GM12878 (cell line): ENCODE results near the gene NEXN. TPM values are rescaled to one million over a fixed set of nuclear protein-coding genes. Genes with fewer than 3 reads are reported as not detected.

Experiments used
- ATAC-seq: fragments of 200-7000 bp; cut with Tn5 transposase; 3 replicates; pipeline ENCODE4 v1.9.1; 2020; ENCODE audit warnings: mild to moderate bottlenecking, moderate library complexity
- BruUV-seq: library from RNA; stranded (reverse); fragments of 400-500 nt; replicated peaks from 2 replicates; lab custom pipeline; 2021; lab: Mats Ljungman, UMichigan
- CTCF ChIA-PET: fragments of 300-600 bp; sonication (Branson Sonifier 250); formaldehyde crosslinking; extraction: SDS; loops from one replicate; lab custom pipeline; 2021; ENCODE audit warnings: inconsistent platforms; lab: Yijun Ruan, JAX
- POLR2A ChIA-PET: fragments of 350-600 bp; formaldehyde crosslinking; extraction: SDS; loops from one replicate; lab custom pipeline; 2021; ENCODE audit warnings: inconsistent platforms; lab: Charles Lee
- RAD21 ChIA-PET: fragments of 300-600 bp; sonication (Branson Sonifier 250); formaldehyde crosslinking; loops from one replicate; lab custom pipeline; 2023; ENCODE audit warnings: antibody characterized with exemption; ENCODE audit not compliant: unreplicated experiment; lab: Charles Lee
- SMC1A ChIA-PET: fragments of 300-600 bp; sonication (Branson Sonifier 250); formaldehyde crosslinking; loops from one replicate; lab custom pipeline; 2023; ENCODE audit not compliant: unreplicated experiment, uncharacterized antibody; lab: Charles Lee
- DNase-seq: peaks from one replicate; pipeline ENCODE4 v3.0.0-alpha.2; 2011; ENCODE audit warnings: low read depth, low spot score
- FAIRE-seq: peaks from 3 replicates; lab custom pipeline; 2011; peaks lifted over from hg19 to GRCh38; lab: Jason Lieb, UNC
- H2AFZ ChIP-seq: 2 replicates; pipeline ENCODE4 v1.6.0; 2011; ENCODE audit warnings: low read depth, low read length, control low read depth; ENCODE audit not compliant: control insufficient read depth
- H3K27ac ChIP-seq: 2 replicates; pipeline ENCODE4 v1.5.1; 2011; ENCODE audit warnings: control low read depth; ENCODE audit not compliant: control insufficient read depth, insufficient read depth
- H3K27me3 ChIP-seq, 2 experiments: replicated peaks in 1 of 2; 2 replicates each; pipeline versions ENCODE4 v1.6.0 to v1.6.1; 2011; ENCODE audit warnings: low read length in 1 of 2; ENCODE audit not compliant: control insufficient read depth in 2 of 2, insufficient read depth in 2 of 2
- H3K36me3 ChIP-seq, 2 experiments: 2 replicates each; pipeline ENCODE4 v1.5.1; 2011; ENCODE audit warnings: low read length in 1 of 2; ENCODE audit not compliant: control insufficient read depth in 2 of 2, insufficient read depth in 2 of 2
- H3K4me1 ChIP-seq: 2 replicates; pipeline ENCODE4 v1.6.1; 2011; ENCODE audit warnings: mild to moderate bottlenecking, low read length, moderate library complexity, mixed read lengths; ENCODE audit not compliant: control insufficient read depth, insufficient read depth
- H3K4me2 ChIP-seq: 2 replicates; pipeline ENCODE4 v1.6.0; 2011; ENCODE audit warnings: control low read depth; ENCODE audit not compliant: control insufficient read depth, insufficient read depth
- H3K4me3 ChIP-seq: fragments of 200-600 bp; sonication (generic); 2 replicates; pipeline ENCODE4 v1.5.1; 2016
- H3K79me2 ChIP-seq: 2 replicates; pipeline ENCODE4 v1.6.0; 2011; ENCODE audit warnings: low read length; ENCODE audit not compliant: control insufficient read depth, insufficient read depth
- H3K9ac ChIP-seq: 2 replicates; pipeline ENCODE4 v1.8.0; 2011; ENCODE audit warnings: low read length, control low read depth, mixed read lengths; ENCODE audit not compliant: control insufficient read depth, insufficient read depth
- H3K9me3 ChIP-seq: replicated peaks from 3 replicates; pipeline ENCODE4 v1.5.1; 2011; ENCODE audit warnings: mild to moderate bottlenecking, low read length; ENCODE audit not compliant: control insufficient read depth, insufficient read depth
- H4K20me1 ChIP-seq: 2 replicates; pipeline ENCODE4 v1.6.0; 2011; ENCODE audit not compliant: control insufficient read depth, insufficient read depth
- ATF7 ChIP-seq: fragments of 450-650 bp; IDR thresholded peaks from 2 replicates; pipeline ENCODE4 v1.6.1; 2016; ENCODE audit warnings: low read depth, mild to moderate bottlenecking
- CREM ChIP-seq: IDR thresholded peaks from 2 replicates; pipeline ENCODE4 v1.6.1; 2014; ENCODE audit warnings: antibody characterized with exemption, low read depth
- HDGF ChIP-seq: fragments of 450-650 bp; IDR thresholded peaks from 2 replicates; pipeline ENCODE4 v1.6.1; 2016; ENCODE audit warnings: antibody characterized with exemption
- MTA2 ChIP-seq: fragments of 450-650 bp; IDR thresholded peaks from 2 replicates; pipeline ENCODE4 v1.6.1; 2016; ENCODE audit warnings: low read depth, mild to moderate bottlenecking, moderate library complexity
- NR2F1 ChIP-seq: fragments of 450-650 bp; conservative IDR thresholded peaks from 2 replicates; pipeline ENCODE4 v1.6.1; 2017; ENCODE audit warnings: mild to moderate bottlenecking
- TCF3 ChIP-seq: IDR thresholded peaks from 2 replicates; pipeline ENCODE4 v1.6.1; 2012; ENCODE audit warnings: low read depth, mild to moderate bottlenecking, low read length, borderline replicate concordance; ENCODE audit not compliant: insufficient read depth
- ZNF384 ChIP-seq: IDR thresholded peaks from 2 replicates; pipeline ENCODE4 v1.6.1; 2012; ENCODE audit warnings: low read depth, mild to moderate bottlenecking, low read length, improper control_type of control experiment, borderline replicate concordance
- WGBS: methylation state at CpG from one replicate; pipeline ENCODE4 v1.1.6; 2016; ENCODE audit warnings: low lambda C conversion rate; ENCODE audit not compliant: insufficient replicate concordance, insufficient coverage; ENCODE audit errors: missing lambda C conversion rate; 5-methylcytosine and 5-hydroxymethylcytosine counted together
- in situ Hi-C: fragments of 300-500 bp; cut with MboI; formaldehyde crosslinking; loops from 9 replicates; pipeline ENCODE4 v1.14.3; 2018; ENCODE audit warnings: mixed read lengths
- intact Hi-C: fragments of 100-400 bp; cut with micrococcal nuclease; formaldehyde crosslinking; loops from one replicate; pipeline ENCODE4 v1.14.2; 2022; ENCODE audit not compliant: unreplicated experiment
- polyA plus RNA-seq, 11 experiments: library from polyadenylated mRNA; depleted of rRNA in 4 of 11; unstranded in 6 of 11; stranded (reverse) in 5 of 11; fragments of >200 nt; fragmentation: Nextera tagmentation in 4 of 11; fragmentation: Illumina TruSeq in 1 of 11; extraction: Ambion mirVana in 4 of 11; extraction: Trizol in 1 of 11; gene quantifications; 1 replicate in 1 of 11; 2 replicates in 10 of 11; pipeline versions ENCODE4 v1.2.1 to v1.2.3, GENCODE V29; 2011 to 2016; ENCODE audit warnings: inconsistent platforms in 2 of 11, missing spikeins in 2 of 11, low read depth in 1 of 11
- total RNA-seq, 4 experiments: library from RNA; depleted of rRNA in 3 of 4; stranded (reverse); fragments of >200 nt in 3 of 4; fragmentation: Illumina TruSeq in 1 of 4; extraction: Trizol in 1 of 4; gene quantifications; 2 replicates each; pipeline versions ENCODE4 v1.2.1 to v1.2.3, GENCODE V29; 2013 to 2021
- TF ChIP-seq, protein P1 (sequence below): fragments of 150-350 bp; IDR thresholded peaks from 2 replicates; pipeline ENCODE4 v1.6.1; 2016; ENCODE audit warnings: low read depth, low read length
- TF ChIP-seq, protein P2 (sequence below): fragments of 450-650 bp; IDR thresholded peaks from 2 replicates; pipeline ENCODE4 v1.6.1; 2016; ENCODE audit warnings: mild to moderate bottlenecking, moderate library complexity, borderline replicate concordance

NEXN gene
- total and polyA plus RNA-seq, 10 of the 15 experiments (the other 5 are each of a cell fraction or from before 2014, with no cell fraction given) = 2.5 to 46.6 (median 15.4) TPM

DNA sequence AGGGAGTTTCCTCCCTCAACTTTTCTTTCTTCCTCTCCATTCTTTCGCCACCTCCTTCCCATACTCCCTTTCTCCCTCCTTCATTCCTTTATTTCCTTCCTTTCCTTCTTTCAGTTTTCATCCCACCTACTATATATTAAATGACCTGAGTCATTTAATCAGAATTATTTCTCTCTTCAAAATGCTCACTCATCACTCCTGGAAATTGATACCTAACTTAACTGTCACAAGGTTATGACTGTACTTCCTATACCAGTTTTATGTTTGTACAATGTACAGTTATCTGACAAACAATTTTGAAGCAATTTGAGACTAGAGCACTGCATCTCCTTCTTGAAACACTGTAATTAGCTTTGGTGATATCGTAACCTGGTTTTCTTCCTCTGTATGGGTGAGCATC, 41.4 kb downstream of the NEXN start:
- intact Hi-C loops (no loop called here), in situ Hi-C loops (no loop called here)
- ChIA-PET SMC1A (no interaction called here), RAD21 (no interaction called here), CTCF (no interaction called here), POLR2A (no interaction called here)
- no peak overlapping the region for H3K4me2 ChIP-seq
- no peak overlapping the region for H3K9ac ChIP-seq
- H3K4me1 ChIP-seq = peaks cover 4% of the 10 kb centered on the region; the same call in 1 of the 2 replicates
- BruUV-seq = no TSS peak
- no peak overlapping the region for H3K4me3 ChIP-seq
- DNase-seq (no peak), ATAC-seq (no peak; the same call in 1 of the 3 replicates), FAIRE-seq (no peak)
- TF ChIP-seq, protein P1, sequence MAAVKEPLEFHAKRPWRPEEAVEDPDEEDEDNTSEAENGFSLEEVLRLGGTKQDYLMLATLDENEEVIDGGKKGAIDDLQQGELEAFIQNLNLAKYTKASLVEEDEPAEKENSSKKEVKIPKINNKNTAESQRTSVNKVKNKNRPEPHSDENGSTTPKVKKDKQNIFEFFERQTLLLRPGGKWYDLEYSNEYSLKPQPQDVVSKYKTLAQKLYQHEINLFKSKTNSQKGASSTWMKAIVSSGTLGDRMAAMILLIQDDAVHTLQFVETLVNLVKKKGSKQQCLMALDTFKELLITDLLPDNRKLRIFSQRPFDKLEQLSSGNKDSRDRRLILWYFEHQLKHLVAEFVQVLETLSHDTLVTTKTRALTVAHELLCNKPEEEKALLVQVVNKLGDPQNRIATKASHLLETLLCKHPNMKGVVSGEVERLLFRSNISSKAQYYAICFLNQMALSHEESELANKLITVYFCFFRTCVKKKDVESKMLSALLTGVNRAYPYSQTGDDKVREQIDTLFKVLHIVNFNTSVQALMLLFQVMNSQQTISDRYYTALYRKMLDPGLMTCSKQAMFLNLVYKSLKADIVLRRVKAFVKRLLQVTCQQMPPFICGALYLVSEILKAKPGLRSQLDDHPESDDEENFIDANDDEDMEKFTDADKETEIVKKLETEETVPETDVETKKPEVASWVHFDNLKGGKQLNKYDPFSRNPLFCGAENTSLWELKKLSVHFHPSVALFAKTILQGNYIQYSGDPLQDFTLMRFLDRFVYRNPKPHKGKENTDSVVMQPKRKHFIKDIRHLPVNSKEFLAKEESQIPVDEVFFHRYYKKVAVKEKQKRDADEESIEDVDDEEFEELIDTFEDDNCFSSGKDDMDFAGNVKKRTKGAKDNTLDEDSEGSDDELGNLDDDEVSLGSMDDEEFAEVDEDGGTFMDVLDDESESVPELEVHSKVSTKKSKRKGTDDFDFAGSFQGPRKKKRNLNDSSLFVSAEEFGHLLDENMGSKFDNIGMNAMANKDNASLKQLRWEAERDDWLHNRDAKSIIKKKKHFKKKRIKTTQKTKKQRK = no peak
- TF ChIP-seq ATF7 (no peak), HDGF (no peak), CREM (no peak)
- no peak overlapping the region for H2AFZ ChIP-seq
- no peaks in the 10 kb centered on the region for H3K27me3 ChIP-seq
- H3K36me3 ChIP-seq = no peaks in the 10 kb centered on the region
- no peak overlapping the region for H3K27ac ChIP-seq
- no peaks in the 10 kb centered on the region for H4K20me1 ChIP-seq
- peaks cover 3% of the 10 kb centered on the region for H3K79me2 ChIP-seq
- WGBS = 96% methylated on average over 2 of the region's 2 CpGs
- no peaks in the 10 kb centered on the region for H3K9me3 ChIP-seq

DNA sequence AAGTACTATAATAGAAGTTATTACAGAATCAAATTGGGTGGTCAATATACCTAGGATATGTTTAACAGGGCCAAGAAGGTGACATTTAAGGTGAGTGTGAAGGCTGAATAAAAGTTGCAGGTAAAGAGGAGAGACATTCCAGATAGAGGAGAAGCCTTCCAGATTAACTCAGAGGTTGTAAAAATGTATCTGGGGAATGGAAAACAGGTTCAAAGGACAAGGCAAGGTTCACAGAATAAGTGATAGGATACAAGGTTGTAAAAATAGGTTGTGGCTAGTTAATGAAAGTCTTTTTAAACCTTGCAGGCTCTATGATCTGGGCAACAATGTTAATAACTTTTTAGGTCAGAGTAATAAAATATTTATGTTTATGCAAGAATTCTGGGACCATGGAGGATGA, 50.2 kb downstream of the NEXN start:
- POLR2A ChIA-PET = interaction anchor here (0.5 kb wide), 1 partner anchor 19 kb away, joined by 7 read pairs; no protein-coding TSS in a partner anchor
- FAIRE-seq (no peak), ATAC-seq (no peak), DNase-seq (no peak)
- peaks cover 0 to 13% of the 10 kb centered on the region in 2 experiments; a peak in 3 of 4 replicates for H3K36me3 ChIP-seq
- H3K4me3 ChIP-seq = no peak overlapping the region
- no peaks in the 10 kb centered on the region for H3K27me3 ChIP-seq
- no peaks in the 10 kb centered on the region for H3K9me3 ChIP-seq
- intact Hi-C loops = no loop called here
- SMC1A ChIA-PET = no interaction called here
- in situ Hi-C loops = no loop called here
- no TSS peak for BruUV-seq
- no peak overlapping the region for H3K27ac ChIP-seq
- H4K20me1 ChIP-seq = no peaks in the 10 kb centered on the region
- RAD21 ChIA-PET = no interaction called here
- CTCF ChIA-PET = no interaction called here
- H3K4me1 ChIP-seq = no peaks in the 10 kb centered on the region
- no peak overlapping the region for H3K4me2 ChIP-seq
- H2AFZ ChIP-seq = no peak overlapping the region
- no peaks in the 10 kb centered on the region for H3K79me2 ChIP-seq
- no peak overlapping the region for H3K9ac ChIP-seq
- TF ChIP-seq NR2F1 = no peak
- TF ChIP-seq ZNF384 = no peak
- TF ChIP-seq, protein P2, sequence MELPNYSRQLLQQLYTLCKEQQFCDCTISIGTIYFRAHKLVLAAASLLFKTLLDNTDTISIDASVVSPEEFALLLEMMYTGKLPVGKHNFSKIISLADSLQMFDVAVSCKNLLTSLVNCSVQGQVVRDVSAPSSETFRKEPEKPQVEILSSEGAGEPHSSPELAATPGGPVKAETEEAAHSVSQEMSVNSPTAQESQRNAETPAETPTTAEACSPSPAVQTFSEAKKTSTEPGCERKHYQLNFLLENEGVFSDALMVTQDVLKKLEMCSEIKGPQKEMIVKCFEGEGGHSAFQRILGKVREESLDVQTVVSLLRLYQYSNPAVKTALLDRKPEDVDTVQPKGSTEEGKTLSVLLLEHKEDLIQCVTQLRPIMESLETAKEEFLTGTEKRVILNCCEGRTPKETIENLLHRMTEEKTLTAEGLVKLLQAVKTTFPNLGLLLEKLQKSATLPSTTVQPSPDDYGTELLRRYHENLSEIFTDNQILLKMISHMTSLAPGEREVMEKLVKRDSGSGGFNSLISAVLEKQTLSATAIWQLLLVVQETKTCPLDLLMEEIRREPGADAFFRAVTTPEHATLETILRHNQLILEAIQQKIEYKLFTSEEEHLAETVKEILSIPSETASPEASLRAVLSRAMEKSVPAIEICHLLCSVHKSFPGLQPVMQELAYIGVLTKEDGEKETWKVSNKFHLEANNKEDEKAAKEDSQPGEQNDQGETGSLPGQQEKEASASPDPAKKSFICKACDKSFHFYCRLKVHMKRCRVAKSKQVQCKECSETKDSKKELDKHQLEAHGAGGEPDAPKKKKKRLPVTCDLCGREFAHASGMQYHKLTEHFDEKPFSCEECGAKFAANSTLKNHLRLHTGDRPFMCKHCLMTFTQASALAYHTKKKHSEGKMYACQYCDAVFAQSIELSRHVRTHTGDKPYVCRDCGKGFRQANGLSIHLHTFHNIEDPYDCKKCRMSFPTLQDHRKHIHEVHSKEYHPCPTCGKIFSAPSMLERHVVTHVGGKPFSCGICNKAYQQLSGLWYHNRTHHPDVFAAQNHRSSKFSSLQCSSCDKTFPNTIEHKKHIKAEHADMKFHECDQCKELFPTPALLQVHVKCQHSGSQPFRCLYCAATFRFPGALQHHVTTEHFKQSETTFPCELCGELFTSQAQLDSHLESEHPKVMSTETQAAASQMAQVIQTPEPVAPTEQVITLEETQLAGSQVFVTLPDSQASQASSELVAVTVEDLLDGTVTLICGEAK = no peak
- TF ChIP-seq MTA2 = no peak
- TF ChIP-seq TCF3 = no peak
